Measurements from ENCODE around the gene PSMD9. TPM values are rescaled to one million over a fixed set of nuclear protein-coding genes. Genes with fewer than 3 reads are reported as not detected.

PSMD9 gene
- total RNA-seq, 1 experiment from 2014 or later = 55.5 TPM

DNA sequence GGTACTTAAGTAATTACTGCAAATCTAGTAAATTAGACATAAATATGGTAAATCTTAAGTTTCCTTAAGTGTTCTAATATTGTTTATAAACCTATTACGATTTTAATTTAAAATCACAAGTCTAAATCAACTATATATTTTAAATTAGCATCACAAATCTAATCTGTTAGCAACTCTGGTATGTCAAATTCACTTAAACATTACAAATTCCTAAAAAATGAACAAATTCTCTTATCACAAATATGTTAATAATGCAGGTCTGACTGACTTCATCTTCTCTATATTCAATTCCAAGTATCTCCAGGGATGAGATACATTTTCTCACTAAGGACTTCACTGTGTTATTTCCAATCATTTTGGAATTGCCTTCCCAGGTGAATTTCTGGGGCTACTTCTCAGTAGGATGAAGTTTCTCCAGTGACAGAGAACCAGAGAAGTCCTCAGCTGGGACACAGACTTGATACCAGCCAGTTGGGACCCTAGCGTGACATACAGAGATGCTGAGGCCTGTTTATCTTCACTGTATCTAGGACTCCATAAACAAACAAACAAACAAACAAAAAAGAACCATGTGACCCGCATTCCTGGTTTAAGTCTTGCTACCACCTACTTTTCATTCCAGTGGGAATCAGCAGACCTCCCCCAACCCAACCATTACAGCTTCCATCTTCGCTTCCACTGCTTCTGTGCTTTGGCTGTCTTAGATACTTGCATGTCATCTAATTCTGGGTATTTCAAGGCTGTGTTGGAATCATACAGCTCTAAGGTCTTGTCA, 51.6 kb downstream of the PSMD9 start:
- CTCF ChIA-PET = no interaction called here
- Histone ChIP-seq H3K9me3 (ENCODE audit: control insufficient read depth in 1 of 2, insufficient read depth in 1 of 2, low read depth in 1 of 2, low read length in 2 of 2) (no peaks in the 10 kb centered on the region), H4K20me1 (ENCODE audit: insufficient read depth) (no peaks in the 10 kb centered on the region), H3K4me2 (ENCODE audit: low read length) (no peak overlapping the region), H3K4me1 (ENCODE audit: control insufficient read depth in 1 of 2, insufficient read depth in 2 of 2, low read length in 2 of 2) (no peaks in the 10 kb centered on the region), H3K9me2 (ENCODE audit: insufficient read depth) (no peaks in the 10 kb centered on the region), H3K9ac (ENCODE audit: low read length) (no peak overlapping the region), H3K36me3 (ENCODE audit: control insufficient read depth in 1 of 2, insufficient read depth in 2 of 2, low read length in 2 of 2) (no peaks in the 10 kb centered on the region), H2AFZ (ENCODE audit: low read depth, low read length, poor library complexity, severe bottlenecking) (no peak overlapping the region), H3K4me3 (replicated peaks in 1 of 2; ENCODE audit: low read depth in 1 of 2, low read length in 2 of 2) (no peak overlapping the region), H3K27ac (ENCODE audit: low read depth, low read length) (no peak overlapping the region), H3K79me2 (ENCODE audit: insufficient read depth, low read length) (no peaks in the 10 kb centered on the region), H3K27me3 (ENCODE audit: insufficient read depth, low read length) (no peaks in the 10 kb centered on the region)
- RAD21 ChIA-PET (ENCODE audit: low non-redundant PET in 1 of 2, low total read pairs in 2 of 2, uncharacterized antibody in 2 of 2, unreplicated experiment in 2 of 2) = no interaction called here
- POLR2A ChIA-PET = no interaction called here
- ATAC-seq (no peak), DNase-seq (ENCODE audit: low read depth, low spot score) (no peak)
- TF ChIP-seq FOSL1 (IDR thresholded peaks at IDR 0.05; ENCODE audit: low read depth) = no peak
- TF ChIP-seq CEBPB (IDR thresholded peaks at IDR 0.05; ENCODE audit: low read depth) = no peak
- no peak for TF ChIP-seq ZFX (IDR thresholded peaks at IDR 0.05)
- TF ChIP-seq, protein P1, sequence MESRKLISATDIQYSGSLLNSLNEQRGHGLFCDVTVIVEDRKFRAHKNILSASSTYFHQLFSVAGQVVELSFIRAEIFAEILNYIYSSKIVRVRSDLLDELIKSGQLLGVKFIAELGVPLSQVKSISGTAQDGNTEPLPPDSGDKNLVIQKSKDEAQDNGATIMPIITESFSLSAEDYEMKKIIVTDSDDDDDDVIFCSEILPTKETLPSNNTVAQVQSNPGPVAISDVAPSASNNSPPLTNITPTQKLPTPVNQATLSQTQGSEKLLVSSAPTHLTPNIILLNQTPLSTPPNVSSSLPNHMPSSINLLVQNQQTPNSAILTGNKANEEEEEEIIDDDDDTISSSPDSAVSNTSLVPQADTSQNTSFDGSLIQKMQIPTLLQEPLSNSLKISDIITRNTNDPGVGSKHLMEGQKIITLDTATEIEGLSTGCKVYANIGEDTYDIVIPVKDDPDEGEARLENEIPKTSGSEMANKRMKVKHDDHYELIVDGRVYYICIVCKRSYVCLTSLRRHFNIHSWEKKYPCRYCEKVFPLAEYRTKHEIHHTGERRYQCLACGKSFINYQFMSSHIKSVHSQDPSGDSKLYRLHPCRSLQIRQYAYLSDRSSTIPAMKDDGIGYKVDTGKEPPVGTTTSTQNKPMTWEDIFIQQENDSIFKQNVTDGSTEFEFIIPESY (IDR thresholded peaks at IDR 0.05; ENCODE audit: extremely low read depth, insufficient replicate concordance, low read length) = no peak
- no peak for TF ChIP-seq ZNF274 (IDR thresholded peaks at IDR 0.05; ENCODE audit: low read depth, low read length)
- no peak for TF ChIP-seq SRF (IDR thresholded peaks at IDR 0.05; ENCODE audit: low read depth)
- TF ChIP-seq, protein P2, sequence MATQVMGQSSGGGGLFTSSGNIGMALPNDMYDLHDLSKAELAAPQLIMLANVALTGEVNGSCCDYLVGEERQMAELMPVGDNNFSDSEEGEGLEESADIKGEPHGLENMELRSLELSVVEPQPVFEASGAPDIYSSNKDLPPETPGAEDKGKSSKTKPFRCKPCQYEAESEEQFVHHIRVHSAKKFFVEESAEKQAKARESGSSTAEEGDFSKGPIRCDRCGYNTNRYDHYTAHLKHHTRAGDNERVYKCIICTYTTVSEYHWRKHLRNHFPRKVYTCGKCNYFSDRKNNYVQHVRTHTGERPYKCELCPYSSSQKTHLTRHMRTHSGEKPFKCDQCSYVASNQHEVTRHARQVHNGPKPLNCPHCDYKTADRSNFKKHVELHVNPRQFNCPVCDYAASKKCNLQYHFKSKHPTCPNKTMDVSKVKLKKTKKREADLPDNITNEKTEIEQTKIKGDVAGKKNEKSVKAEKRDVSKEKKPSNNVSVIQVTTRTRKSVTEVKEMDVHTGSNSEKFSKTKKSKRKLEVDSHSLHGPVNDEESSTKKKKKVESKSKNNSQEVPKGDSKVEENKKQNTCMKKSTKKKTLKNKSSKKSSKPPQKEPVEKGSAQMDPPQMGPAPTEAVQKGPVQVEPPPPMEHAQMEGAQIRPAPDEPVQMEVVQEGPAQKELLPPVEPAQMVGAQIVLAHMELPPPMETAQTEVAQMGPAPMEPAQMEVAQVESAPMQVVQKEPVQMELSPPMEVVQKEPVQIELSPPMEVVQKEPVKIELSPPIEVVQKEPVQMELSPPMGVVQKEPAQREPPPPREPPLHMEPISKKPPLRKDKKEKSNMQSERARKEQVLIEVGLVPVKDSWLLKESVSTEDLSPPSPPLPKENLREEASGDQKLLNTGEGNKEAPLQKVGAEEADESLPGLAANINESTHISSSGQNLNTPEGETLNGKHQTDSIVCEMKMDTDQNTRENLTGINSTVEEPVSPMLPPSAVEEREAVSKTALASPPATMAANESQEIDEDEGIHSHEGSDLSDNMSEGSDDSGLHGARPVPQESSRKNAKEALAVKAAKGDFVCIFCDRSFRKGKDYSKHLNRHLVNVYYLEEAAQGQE (IDR thresholded peaks at IDR 0.05; ENCODE audit: low read depth) = no peak
- TF ChIP-seq TCF7L2 (IDR thresholded peaks at IDR 0.05; ENCODE audit: borderline replicate concordance, extremely low read depth, insufficient read depth, insufficient read length) = no peak
- no peak for TF ChIP-seq EZH2phosphoT487 (IDR thresholded peaks at IDR 0.05; ENCODE audit: borderline replicate concordance)
- TF ChIP-seq ELF1 (IDR thresholded peaks at IDR 0.05; ENCODE audit: borderline replicate concordance, low read depth) = no peak
- TF ChIP-seq POLR2A (IDR thresholded peaks at IDR 0.05; ENCODE audit: borderline replicate concordance, extremely low read depth, insufficient read depth, insufficient read length) = no peak
- no peak for TF ChIP-seq YY1 (IDR thresholded peaks at IDR 0.05; ENCODE audit: extremely low read depth, insufficient replicate concordance, low read depth, low read length)
- TF ChIP-seq EZH2 (IDR thresholded peaks at IDR 0.05) = no peak
- TF ChIP-seq SP1 (IDR thresholded peaks at IDR 0.05; ENCODE audit: low read depth) = no peak
- TF ChIP-seq SIN3A (IDR thresholded peaks at IDR 0.05; ENCODE audit: low read depth) = no peak
- TF ChIP-seq, protein P3, sequence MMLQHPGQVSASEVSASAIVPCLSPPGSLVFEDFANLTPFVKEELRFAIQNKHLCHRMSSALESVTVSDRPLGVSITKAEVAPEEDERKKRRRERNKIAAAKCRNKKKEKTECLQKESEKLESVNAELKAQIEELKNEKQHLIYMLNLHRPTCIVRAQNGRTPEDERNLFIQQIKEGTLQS (IDR thresholded peaks at IDR 0.05) = no peak
- TF ChIP-seq CTCF (IDR thresholded peaks at IDR 0.05 in 2 of 3, conservative IDR thresholded peaks at IDR 0.05 in 1 of 3; ENCODE audit: borderline replicate concordance in 1 of 3, insufficient read depth in 1 of 3, low read depth in 2 of 3, low read length in 2 of 3) = no peak
- TF ChIP-seq POLR2AphosphoS5 (IDR thresholded peaks at IDR 0.05; ENCODE audit: low read depth, low read length) = no peak
- TF ChIP-seq MAX (IDR thresholded peaks at IDR 0.05) = no peak
- no TSS peak for BruUV-seq (replicated peaks)
- intact Hi-C loops (cut with micrococcal nuclease) = no loop called here

Measured in HCT116 (cell line).